Upper lobe of left lung (tissue), 4 donors: ENCODE data around the gene ZNF418.

Source experiments
- CTCF ChIP-seq, 6 experiments: fragments of 450-650 bp in 4 of 6; fragments of 200-600 bp in 2 of 6; sonication (generic) in 2 of 6; IDR thresholded peaks; one replicate each; pipeline ENCODE4 v1.5.1; 2016 to 2019; ENCODE audit warnings: antibody characterized with exemption in 6 of 6
- EP300 ChIP-seq, 4 donors: sonication (generic); formaldehyde crosslinking; IDR thresholded peaks; one replicate each; pipeline ENCODE4 v1.5.1; 2017; ENCODE audit warnings: antibody characterized with exemption in 4 of 4, control low read depth in 2 of 4
- POLR2A ChIP-seq, 4 donors: fragments of 450-650 bp; IDR thresholded peaks; one replicate each; pipeline ENCODE4 v1.5.1; 2016 to 2017; ENCODE audit warnings: antibody characterized with exemption in 4 of 4, mild to moderate bottlenecking in 2 of 4

- TF ChIP-seq CTCF (IDR thresholded peaks at IDR 0.05) (no peak), EP300 (IDR thresholded peaks at IDR 0.05) (no peak), POLR2A (IDR thresholded peaks at IDR 0.05) (no peak)
Observed at GRCh38 chr19:57954996-57955395, 19.8 kb upstream of the ZNF418 start.
